Measurements from ENCODE around the gene NDUFB4.
A peak's percentile ranks its signal among the peaks of the same experiment; 100 is the strongest.
"Not testable (repeated sequence)": the region's sequence is repeated elsewhere in the genome, so short reads cannot be mapped to it uniquely, and the experiment has no call there.

The NDUFB4 gene

GRCh38 chr3:120572027-120572426 lies 24.1 kb upstream of the NDUFB4 start:
- no peak for DNase-seq

GRCh38 chr3:120587332-120587975 lies 8.7 kb upstream of the NDUFB4 start:
- DNase-seq = no peak

- DNase-seq = no peak
These were observed 384 bp upstream of the NDUFB4 start for GRCh38 chr3:120595788-120596115.

- DNase-seq = no peak
These were observed 702 bp downstream of the NDUFB4 start for GRCh38 chr3:120596853-120597223.

GRCh38 chr3:120597445-120598049 lies 1.4 kb downstream of the NDUFB4 start:
- DNase-seq = no peak

- DNase-seq = no peak
These were observed 3.1 kb downstream of the NDUFB4 start for GRCh38 chr3:120599211-120599610.

- peak in 1 of 2 experiments; percentile 31 for DNase-seq
These were observed 5.4 kb downstream of the NDUFB4 start for GRCh38 chr3:120601554-120601953.

- DNase-seq = no peak
These were observed 6.5 kb downstream of the NDUFB4 start for GRCh38 chr3:120602682-120603081.

GRCh38 chr3:120604382-120604781 lies 8.2 kb downstream of the NDUFB4 start:
- DNase-seq = peak; percentile 54 to 86

GRCh38 chr3:120604784-120605183 lies 8.6 kb downstream of the NDUFB4 start:
- no peak for DNase-seq

- no peak for DNase-seq
These were observed 12.4 kb downstream of the NDUFB4 start for GRCh38 chr3:120608506-120608905.

GRCh38 chr3:120614765-120615164 lies 18.6 kb downstream of the NDUFB4 start:
- DNase-seq = no peak

GRCh38 chr3:120615847-120616609 lies 19.9 kb downstream of the NDUFB4 start:
- DNase-seq = no peak

- not testable (repeated sequence) for DNase-seq
These were observed 20.6 kb downstream of the NDUFB4 start for GRCh38 chr3:120616745-120617144.

GRCh38 chr3:120622457-120622856 lies 26.3 kb downstream of the NDUFB4 start:
- DNase-seq = no peak

- DNase-seq = peak; percentile 24 to 28
These were observed 27.0 kb downstream of the NDUFB4 start for GRCh38 chr3:120622870-120623726.

GRCh38 chr3:120623727-120624093 lies 27.6 kb downstream of the NDUFB4 start:
- DNase-seq = no peak

- DNase-seq = no peak
These were observed 29.0 kb downstream of the NDUFB4 start for GRCh38 chr3:120625159-120625586.

GRCh38 chr3:120634539-120634938 lies 38.4 kb downstream of the NDUFB4 start:
- DNase-seq = peak; percentile 47 to 85

- peak; percentile 52 to 86 for DNase-seq
These were observed 40.8 kb downstream of the NDUFB4 start for GRCh38 chr3:120636795-120637401.

GRCh38 chr3:120637851-120638559 lies 41.9 kb downstream of the NDUFB4 start:
- peak; percentile 28 to 58 for DNase-seq

GRCh38 chr3:120638820-120639219 lies 42.7 kb downstream of the NDUFB4 start:
- not testable (repeated sequence) for DNase-seq

Data from NCI-H524 (cell line).